GM21717 (cell line): ENCODE results near the gene FAM217A.

Experiments
- ATAC-seq: cut with Tn5 transposase; IDR thresholded peaks from one replicate; pipeline ENCODE4 v1.9.1; 2021; ENCODE audit warnings: mild to moderate bottlenecking, moderate library complexity; ENCODE audit not compliant: unreplicated experiment

FAM217A gene

DNA sequence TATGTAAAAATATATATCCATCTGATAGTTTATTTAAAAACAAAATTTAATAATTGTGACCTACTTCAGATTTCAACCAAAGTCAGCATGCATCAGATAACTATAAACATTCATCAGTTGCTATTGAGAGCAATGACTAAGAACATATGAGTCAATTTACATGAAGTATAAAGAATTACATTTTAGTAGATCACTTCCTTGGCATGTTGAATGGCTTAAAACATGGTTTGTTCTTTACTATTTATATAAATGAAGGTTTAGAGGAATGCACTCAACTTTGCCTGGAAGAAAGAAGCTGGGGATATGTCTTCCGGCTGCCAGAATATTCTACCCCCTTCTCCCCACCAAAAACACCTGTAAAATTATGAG is 6.4 kb upstream of the FAM217A start:
- ATAC-seq: no peak

DNA sequence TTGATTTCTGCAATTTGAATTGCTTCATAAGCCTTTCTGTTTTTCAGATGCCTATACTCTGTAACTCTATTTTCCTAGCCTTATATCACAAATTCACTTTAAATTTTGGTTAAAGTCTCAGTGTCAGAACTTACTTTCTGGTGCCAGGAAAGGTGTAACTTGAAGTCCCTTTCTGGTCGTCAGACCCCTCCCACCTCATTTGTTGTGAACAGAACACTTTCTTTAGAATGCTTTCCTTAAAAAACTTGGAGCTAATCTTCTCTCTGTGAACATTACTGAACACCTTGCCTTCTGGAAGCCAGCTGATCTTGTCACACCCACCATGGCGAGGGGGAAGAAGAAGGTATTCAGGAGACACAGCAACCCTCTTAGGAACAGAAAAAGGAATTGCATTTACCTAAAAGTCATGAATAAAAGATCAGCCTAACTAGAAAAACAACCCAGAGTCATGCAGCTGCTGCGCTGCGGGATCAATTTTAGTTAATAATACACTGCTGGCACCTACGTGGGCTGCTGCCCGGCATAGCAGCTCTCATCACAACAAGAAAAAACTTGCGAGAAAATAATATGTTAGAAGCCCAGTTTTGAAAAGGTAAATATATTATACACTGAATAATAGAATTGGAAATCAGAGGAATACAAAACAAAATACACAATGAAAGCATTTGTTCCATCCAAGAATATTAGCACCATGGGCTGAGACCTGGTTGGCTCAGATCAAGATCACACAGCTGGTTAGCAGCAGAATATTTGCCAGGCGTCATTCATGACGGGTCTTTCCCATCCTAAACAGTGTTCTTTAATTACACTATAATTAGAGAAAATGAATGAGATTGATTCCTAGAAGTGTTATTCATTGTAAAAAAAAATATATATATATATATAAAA is 5.8 kb upstream of the FAM217A start:
- ATAC-seq: no peak

DNA sequence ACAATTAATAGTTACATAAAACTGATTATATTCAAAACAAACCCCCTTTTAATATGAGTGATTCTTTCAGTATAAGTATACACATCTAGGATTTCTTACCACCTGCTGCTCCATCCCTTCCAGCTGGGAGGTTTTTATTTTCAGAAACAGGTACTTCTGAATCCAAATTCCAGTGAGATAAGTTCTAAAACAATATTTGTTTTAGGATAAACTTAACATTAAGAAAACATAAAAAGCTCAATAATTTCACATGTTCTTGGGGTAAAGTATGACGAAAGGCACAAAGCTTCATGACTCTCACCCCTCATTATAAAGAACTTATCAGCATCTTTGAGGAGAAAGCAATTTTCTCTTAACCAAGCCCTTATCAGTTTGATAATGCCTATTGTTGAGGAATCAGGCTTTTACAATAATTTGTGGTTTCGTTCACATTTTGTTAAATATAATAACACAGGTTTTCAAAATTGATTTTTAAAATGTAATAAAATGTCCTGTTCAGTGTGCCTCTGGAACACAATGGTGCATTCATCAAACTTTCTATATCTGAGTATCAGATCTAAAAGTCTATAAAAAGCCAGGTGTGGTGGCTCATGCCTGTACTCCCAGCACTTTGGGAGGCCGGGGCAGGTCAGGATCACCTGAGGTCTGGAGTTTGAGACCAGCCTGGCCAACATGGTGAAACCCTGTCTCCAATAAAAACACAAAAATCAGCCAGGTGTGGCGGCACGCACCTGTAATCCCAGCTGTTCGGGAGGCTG is 4.3 kb downstream of the FAM217A start:
- no peak for ATAC-seq

DNA sequence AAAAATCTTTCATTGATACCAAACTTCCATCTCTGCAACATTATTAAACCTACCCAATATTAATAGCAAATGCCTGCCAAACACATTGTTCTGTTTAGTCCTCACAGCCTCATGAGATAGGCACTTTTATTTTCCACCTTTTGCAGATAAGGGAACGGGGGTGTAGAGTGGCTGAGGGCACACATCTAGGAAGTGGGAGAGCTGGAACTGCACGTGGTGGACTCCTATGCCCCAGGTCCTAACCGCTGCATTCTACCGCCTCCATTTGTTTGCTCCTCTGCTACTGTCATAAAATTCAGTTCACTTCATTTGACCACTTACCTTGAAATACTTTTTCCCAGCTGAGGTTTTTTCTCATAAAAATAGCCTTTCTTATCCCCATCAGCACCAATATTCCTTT is 7.6 kb downstream of the FAM217A start:
- no peak for ATAC-seq

DNA sequence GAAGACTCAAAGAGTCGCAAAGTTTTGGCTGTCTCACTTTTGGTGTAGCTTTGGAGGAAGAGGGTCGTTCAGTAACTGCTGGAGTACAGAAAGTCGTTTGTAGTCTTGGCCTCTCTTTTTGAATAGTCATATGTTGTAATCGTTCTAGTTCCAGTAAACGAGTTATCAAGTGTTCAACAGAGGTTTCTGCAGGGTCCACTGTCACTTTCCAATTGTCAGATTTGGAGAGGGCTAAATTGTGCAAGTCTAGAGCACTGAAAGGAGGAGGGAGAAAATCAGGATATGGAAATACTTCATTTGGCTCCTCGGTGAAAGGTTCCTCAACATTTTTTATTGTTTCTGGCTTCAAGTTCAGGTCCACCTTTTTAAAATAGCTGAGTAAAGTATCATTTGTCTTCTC is 9.7 kb downstream of the FAM217A start:
- no peak for ATAC-seq

DNA sequence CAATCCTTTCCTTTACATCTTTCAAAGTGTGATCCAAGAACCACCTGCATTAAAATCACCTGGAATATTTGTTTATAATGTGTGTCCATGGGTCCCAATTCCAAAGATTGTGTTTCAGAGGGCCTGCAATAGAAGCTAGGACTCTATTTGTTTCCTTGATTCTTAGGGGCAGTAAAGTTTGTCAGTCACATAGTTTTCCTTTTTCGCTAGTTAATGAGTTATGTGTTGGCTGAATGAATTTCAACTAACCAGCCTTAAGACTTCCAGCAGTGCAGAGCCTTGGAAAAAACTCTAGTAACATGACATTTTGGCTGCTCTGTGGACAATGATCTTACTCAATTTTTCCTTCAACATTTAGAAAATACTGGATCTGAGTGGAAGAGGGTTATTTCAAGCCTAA is 11.3 kb downstream of the FAM217A start:
- no peak for ATAC-seq

DNA sequence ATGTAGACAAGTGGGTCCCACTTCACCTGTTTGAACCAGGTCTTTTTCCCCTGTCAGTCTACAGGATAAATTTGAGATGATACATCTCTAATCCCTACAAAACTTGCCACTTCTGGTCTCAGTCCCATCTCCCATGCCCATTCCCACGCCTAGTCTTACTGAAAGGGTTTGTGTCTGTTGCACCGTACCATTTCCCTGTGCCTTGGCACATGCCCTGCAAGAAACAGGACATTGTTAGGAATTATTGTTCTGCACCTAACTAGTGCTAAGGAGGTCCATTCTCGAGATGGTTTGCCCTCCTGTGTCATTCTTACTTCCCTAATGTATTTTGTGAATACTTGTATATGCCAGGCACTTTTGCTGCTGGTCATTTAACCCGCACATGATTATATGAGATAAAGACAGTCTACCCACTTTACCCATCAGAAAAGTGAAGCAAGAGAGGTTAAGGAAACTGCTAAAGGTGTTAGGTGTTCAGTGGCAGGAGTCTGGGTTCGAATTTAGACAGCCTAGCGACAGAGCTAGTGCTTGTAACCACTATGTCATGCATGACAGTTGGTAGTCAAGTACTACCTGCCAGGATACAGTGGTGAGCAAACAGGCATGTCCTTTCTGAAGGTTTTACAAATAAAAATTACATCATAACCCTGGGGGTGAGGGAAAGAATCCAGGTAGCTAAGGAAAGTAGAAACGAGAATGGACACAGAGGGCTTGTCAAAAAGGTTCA is 12.7 kb downstream of the FAM217A start:
- no peak for ATAC-seq

DNA sequence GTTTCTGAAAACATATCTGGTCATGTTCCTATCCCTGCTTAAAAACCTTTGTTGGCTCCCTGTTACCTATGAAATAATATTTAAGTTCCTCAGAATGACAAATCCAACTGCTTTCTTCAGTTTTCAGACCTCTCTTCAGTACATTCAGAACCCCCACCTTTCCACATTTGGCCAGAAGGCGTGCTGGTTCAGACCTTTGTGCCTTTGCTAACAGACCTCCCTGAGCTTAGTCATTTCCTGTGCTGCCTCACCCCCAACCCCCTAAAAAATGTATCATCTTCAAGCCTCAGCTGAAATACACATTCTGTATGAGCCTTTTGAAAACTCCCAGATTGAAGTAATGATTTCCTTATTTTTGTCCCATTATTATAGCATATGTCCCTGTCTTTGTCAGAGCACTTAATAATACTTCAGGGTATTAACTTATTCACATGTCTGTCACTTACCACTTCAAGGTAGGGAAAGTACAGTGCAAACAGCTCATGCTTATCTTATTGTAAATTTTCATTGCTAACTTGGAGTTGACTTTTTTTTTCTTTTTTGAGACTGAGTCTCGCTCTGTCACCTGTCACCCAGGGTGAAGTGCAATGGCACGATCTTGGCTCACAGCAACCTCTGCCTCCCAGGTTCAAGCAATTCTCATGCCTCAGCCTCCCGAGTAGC is 19.7 kb downstream of the FAM217A start:
- no peak for ATAC-seq

DNA sequence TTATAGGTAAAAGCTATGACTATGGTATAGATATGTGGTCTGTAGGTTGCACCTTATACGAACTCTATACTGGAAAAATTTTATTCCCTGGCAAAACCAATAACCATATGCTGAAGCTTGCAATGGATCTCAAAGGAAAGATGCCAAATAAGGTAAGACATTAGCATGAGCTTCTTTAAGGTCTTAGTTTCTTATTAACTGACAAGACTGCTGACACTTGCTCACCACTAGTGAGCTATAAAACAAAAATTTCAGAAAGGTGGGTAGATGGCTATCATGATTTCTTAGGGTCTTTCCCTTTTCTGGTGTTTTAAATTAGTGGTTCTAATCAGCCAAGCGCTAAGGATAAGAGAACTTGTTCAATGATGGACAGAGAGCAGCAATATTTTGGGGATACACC is 21.9 kb downstream of the FAM217A start:
- ATAC-seq: no peak

DNA sequence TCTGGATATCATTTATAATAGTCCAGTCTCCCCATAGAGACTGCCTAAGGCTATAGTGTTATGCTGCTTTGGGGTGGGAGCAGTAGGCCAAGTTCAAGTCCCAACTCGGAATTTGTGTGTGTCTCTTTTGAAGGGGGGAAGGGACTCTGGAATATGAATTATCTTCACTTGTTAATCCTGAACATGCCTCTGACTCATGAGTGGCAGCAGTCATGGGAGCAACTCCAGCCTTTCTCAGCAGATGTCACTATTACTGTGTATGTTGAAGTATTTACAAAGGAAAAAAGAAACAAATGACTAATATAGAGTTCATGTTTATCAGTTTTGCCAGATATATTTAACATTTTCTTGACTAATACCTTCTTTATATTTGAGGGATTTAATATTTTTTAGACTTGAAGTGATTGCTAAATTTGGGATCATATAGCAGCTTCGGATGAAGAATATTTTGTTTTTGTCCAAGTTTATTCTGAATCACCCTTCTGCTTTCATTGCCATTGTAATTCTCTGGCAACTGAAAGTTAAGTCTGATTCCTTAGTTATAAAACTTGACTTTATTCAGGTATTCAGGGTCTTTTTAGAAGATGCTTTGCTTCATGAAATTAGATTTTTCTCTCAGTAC is 23.4 kb downstream of the FAM217A start:
- no peak for ATAC-seq

DNA sequence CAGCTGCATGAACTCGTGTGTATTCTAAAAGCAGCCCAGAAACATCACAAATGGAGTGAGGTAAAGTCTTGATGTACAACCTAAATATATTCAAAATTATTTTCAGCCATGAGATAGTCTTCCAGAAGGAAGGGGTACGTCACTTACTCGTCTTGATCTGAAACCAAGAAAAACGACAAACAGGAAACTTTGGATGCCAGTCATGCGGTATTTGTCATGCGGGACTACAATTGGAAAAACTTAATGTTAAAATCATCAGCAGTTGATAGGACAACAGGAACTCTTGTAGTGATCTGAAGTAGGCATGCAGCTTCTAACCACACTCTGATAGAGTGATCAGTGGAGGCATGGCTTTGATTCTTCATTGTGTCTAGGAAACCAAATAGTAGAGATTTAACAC is 29.7 kb downstream of the FAM217A start:
- no peak for ATAC-seq

DNA sequence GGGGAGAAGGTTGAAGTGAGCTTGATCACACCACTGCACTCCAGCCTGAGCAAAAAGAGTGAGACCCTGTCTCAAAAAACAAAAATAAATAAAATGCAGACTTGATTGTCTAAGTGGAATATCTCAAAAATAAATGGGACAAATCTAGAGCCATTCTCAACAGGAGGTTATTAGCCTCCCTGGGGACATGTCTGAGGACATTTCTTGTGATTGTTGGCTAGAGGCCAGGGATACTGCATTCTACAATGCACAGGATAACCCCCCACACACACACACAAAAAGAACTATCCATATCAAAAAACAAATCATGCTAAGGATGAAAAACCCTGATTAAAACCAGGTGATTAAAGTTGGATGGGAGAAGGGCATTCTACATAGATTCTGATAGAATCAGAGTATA is 37.5 kb downstream of the FAM217A start:
- no peak for ATAC-seq

DNA sequence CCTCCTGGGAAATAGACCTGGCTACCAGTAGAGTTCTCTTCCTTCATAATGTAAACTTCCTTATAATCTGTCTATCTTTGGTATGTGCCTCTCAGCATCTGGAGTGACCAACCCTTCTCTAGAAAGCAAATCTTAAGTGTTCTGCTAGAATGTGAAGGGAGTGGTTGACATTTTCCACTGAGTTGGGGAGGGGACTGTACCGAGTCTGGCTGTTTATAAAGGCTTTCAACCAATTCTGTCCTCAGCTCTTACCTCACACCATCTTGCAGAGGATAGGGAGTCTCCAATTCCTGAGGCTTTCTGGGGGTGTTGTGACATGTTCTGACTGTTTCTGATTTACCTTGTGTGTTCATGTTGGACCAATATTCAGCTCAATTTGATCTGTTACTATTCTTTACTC is 39.6 kb downstream of the FAM217A start:
- no peak for ATAC-seq

DNA sequence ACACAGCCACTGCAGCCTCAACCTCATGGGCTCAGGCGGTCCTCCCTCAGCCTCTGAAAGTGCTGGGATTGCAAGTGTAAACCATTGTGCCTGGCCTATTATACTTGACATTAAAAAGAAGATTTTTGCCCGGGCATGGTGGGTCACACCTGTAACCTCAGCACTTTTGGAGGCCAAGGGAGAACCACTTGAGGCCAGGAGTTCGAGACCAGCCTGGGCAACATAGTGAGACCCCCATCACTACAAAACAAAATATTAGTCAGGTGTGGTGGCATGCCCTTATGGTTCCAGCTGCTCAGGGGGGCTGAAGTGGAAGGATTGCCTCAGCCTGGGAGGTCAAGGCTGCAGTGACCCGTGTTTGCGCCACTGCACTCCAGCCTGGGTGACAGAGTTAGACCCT is 42.4 kb downstream of the FAM217A start:
- no peak for ATAC-seq

DNA sequence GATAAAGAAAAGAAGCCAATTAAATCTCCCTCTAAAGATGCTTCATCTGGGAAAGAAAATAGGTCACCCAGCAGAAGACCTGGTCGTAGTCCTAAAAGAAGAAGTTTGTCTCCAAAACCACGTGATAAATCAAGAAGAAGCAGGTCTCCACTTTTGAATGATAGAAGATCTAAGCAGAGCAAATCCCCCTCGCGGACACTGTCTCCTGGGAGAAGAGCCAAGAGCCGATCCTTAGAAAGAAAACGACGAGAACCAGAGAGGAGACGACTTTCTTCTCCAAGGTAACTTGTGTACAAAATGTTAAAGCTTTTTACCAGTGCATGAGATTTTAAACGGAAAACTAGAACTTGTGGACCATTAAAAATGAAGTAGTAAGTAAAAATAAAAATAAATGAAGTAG is 46.5 kb downstream of the FAM217A start:
- ATAC-seq: no peak

DNA sequence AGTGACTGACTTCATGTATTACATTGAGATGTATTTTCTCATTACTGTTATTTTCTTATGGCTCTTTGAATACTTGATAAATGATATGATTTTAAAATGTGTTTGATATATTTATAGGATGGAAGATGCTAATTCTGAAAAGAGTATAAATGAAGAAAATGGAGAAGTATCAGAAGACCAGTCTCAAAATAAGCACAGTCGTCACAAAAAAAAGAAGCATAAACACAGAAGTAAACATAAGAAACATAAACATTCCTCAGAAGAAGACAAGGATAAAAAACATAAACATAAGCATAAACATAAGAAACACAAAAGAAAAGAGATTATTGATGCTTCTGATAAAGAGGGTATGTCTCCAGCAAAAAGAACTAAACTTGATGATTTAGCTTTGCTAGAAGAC is 47.5 kb downstream of the FAM217A start:
- ATAC-seq: no peak

DNA sequence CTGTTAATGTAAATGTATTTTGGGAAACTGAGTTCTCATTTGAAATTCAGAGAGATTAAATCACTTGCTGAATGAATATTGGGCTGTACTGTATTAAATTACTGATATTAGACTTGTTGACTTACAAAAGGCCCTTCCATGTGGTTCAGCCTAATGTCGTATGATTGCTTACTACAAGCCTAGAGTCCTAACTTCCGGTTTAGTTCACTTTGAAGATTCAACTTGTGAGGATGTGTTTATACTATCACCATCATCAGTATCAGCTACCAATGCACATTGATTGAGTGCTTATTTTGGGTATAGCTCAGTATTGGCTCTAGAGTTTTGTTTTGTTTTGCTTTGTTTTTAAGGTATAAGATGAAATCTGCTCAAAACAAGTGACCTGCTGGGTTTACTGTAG is 48.3 kb downstream of the FAM217A start:
- no peak for ATAC-seq

DNA sequence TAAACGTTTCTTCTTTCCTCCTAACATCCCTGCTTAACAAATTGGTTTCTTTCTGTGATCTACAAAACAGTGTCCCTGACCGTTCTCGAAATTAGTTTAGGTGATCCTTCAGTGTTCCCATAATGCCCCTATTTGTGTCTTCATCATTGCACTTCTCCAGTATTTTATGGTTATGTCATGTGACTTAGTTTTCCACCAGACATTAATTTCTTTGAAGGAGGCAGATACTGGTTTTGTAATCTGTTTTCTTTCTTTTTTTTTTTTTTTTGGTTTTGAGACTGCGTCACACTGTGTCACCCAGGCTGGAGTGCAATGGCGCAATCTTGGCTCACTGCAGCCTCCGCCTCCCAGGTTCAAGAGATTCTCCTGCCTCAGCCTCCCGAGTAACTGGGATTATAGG is 49.2 kb downstream of the FAM217A start:
- ATAC-seq: no peak

DNA sequence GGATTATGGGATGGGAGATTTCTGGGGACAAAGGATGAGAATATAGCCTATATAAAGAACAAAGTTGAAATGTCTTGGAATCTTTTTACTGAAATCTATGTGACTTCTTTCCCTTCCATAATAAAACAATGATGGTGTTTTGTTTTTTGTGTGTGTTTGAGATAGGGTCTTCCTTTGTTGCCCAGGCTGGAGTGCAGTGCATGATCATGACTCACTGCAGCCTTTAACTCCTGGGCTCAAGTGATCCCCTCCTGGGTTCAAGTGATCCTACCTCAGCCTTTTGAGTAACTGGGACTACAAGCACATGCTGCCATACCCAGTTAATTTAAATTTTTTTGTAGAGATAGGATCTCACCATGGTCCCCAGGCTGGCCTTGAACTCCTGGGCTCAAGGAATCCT is 50.9 kb downstream of the FAM217A start:
- ATAC-seq: no peak

DNA sequence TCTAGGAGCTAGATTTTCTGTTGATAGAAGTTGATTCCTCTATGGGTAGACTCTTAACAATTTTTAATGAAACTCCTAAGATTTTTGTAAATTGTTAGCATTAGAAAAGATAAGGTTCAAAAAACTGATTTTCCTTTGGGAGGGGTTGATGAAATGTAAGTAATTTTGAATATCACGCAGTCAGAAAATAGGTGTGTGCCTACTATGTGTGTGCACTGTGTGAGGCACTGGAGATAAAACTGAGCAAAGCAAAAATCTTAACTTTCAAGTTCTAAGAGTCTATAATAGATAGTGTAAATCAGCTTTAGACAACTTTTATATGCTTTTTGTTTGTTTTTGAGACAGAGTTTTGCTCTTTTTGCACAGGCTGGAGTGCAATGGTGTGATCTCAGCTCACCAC is 53.3 kb downstream of the FAM217A start:
- ATAC-seq: no peak

DNA sequence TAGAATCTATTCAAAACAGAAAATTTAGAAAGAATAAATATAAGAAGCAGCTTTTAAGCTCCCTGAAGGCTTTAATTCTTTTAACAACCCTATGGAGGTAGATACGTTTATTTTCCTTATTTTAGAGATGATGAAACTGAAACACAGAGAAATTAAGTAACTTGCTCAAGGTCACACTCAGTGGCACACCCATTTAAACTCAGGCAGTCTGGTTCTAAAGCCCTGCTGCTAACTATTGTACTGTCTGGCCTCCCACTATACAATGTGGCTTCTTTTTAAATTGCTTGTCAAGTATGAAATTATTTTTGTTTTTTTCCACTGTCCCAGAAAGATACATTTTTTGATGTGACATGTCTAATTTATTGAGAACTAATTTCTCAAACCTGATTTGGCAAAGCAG is 55.7 kb downstream of the FAM217A start:
- no peak for ATAC-seq
